KOPT-K1 (cell line): ENCODE results near the gene EVC.

Experiments
- H3K27ac ChIP-seq: fragments of 200-600 bp; sonication (generic); 2 replicates; pipeline ENCODE4 v1.5.1; 2016; ENCODE audit warnings: antibody characterized with exemption, mild to moderate bottlenecking, low read depth, low read length; ENCODE audit not compliant: poor library complexity, severe bottlenecking
- H3K36me3 ChIP-seq: fragments of 200-600 bp; sonication (generic); 2 replicates; pipeline ENCODE4 v1.5.1; 2017; ENCODE audit warnings: antibody characterized with exemption, mild to moderate bottlenecking, low read length, moderate library complexity; ENCODE audit not compliant: insufficient read depth
- H3K9me3 ChIP-seq: fragments of 200-600 bp; sonication (generic); 2 replicates; pipeline ENCODE4 v1.5.1; 2017; ENCODE audit warnings: antibody characterized with exemption, low read length, mild to moderate bottlenecking; ENCODE audit not compliant: insufficient read depth, poor library complexity, severe bottlenecking

The EVC gene

GRCh38 chr4:5754529-5754881 is 43.5 kb downstream of the EVC start:
- Histone ChIP-seq H3K36me3 (no peaks in the 10 kb centered on the region), H3K9me3 (no peaks in the 10 kb centered on the region), H3K27ac (no peak overlapping the region)

DNA sequence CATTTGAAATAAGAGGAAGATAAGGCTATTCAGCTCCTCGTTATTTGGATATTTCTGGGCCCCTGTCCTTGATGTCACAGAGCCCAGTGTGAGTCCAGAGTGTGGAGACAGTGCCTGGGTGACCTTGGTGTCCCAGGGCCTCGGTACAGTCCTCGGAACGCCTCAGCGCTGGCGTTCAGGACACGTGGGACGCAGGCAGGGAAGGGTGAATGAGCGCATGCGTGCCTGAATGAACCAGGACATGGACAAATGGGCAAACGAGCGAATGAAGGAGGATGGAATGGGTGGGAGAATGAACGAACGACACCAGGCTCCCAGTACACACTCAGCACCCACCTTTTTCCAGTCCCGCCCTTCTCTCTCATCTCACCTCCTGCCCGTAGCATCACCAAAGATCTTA is 44.2 kb downstream of the EVC start:
- Histone ChIP-seq H3K36me3 (no peaks in the 10 kb centered on the region), H3K9me3 (no peaks in the 10 kb centered on the region), H3K27ac (no peak overlapping the region)

- Histone ChIP-seq H3K9me3 (no peaks in the 10 kb centered on the region), H3K27ac (no peak overlapping the region), H3K36me3 (no peaks in the 10 kb centered on the region)
These were observed 44.7 kb downstream of the EVC start for GRCh38 chr4:5755679-5756078.

GRCh38 chr4:5756271-5756670 is 45.3 kb downstream of the EVC start:
- no peaks in the 10 kb centered on the region for H3K9me3 ChIP-seq
- no peaks in the 10 kb centered on the region for H3K36me3 ChIP-seq
- H3K27ac ChIP-seq: no peak overlapping the region

DNA sequence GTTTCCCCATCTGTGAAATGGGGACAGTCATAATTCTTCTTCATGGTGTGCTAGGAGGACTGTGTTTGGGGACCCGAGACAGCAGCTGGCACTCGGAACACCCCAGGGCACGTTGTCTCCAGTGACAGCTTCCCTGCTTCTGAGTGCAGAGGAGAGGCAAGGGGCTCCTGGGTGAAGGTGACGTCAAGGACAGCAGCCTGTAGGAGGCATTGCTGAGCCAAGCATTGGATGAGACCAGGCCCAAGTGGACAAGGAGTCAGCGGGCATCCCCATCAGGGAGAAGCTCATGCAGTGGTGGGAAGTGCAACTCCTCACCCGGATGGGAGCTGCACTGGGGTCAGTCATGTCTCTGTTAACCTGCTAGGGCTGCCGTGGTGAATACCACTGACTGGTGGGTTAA is 46.1 kb downstream of the EVC start:
- Histone ChIP-seq H3K36me3 (no peaks in the 10 kb centered on the region), H3K27ac (no peak overlapping the region), H3K9me3 (no peaks in the 10 kb centered on the region)

DNA sequence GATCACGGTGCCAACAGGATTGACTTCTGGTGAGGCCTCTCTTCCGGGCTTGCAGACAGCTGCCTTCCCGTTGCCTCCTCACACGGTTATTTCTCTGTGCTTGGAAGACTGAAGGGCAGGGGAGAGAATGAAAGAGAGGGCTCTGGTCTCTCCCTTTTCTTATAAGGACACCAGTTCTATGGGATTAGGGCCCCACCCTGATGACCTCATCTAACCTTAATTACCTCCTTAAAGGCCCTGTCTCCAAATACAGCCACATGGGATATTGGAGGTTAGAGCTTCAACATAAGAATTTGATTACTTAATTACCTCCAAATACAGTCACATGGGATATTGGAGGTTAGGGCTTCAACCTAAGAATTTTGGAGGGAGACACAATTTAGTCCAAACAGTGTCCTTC is 46.5 kb downstream of the EVC start:
- no peaks in the 10 kb centered on the region for H3K9me3 ChIP-seq
- no peaks in the 10 kb centered on the region for H3K36me3 ChIP-seq

GRCh38 chr4:5757954-5758353 is 47.0 kb downstream of the EVC start:
- no peaks in the 10 kb centered on the region for H3K9me3 ChIP-seq
- H3K27ac ChIP-seq: no peak overlapping the region
- H3K36me3 ChIP-seq: no peaks in the 10 kb centered on the region

More for the DNA sequence above, 46.5 kb downstream of the EVC start:
- H3K27ac ChIP-seq: no peak overlapping the region

GRCh38 chr4:5758741-5759140 is 47.7 kb downstream of the EVC start:
- Histone ChIP-seq H3K36me3 (no peaks in the 10 kb centered on the region), H3K27ac (no peak overlapping the region), H3K9me3 (no peaks in the 10 kb centered on the region)

- no peaks in the 10 kb centered on the region for H3K9me3 ChIP-seq
- H3K36me3 ChIP-seq: no peaks in the 10 kb centered on the region
- H3K27ac ChIP-seq: no peak overlapping the region
These were observed 48.5 kb downstream of the EVC start for GRCh38 chr4:5759236-5760075.

DNA sequence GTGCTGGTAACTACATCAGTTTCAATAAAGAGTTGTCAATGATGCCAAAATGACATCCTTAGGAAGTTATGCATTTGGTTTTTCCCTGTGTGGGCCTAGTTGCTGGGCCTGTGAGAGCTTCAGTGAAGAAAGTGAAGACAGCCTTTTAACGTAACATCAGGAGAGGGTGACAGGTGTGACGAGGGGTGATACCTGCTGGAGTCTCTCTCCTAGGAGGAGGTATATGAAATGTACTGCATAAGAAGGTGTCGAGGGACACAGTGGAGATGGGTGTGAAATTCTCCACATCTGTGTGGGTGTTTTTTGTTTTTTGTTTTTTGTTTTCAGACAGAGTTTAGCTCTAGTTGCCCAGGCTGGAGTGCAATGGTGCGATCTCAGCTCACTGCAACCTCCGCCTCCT is 49.2 kb downstream of the EVC start:
- no peaks in the 10 kb centered on the region for H3K9me3 ChIP-seq
- no peak overlapping the region for H3K27ac ChIP-seq
- no peaks in the 10 kb centered on the region for H3K36me3 ChIP-seq

DNA sequence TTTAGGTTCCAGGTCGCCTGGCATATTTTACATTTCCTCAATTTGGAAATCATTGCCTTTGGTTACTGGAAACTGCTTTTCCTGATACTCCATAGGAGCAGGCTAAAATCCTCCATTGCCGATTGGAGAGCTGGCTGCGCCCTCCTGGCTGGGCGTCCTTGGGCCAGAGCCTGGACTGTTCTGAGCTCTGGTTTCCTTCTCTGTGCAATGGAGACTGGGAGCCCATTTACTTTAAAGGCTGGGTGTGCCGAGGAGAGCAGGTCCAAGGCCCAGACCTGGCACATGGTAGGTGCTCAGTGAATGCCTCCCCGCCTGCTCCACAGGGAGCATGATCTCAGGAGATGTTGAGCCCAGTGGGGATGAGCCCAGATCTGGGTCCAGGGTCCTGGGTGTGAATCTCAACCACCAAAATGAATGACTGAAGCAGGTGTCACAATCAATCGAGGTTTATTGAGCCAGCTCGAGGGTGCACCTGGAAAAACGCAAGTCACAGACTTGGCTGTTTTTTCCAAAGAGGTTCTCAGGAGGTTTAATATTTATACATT is 50.0 kb downstream of the EVC start:
- Histone ChIP-seq H3K36me3 (no peaks in the 10 kb centered on the region), H3K27ac (no peak overlapping the region), H3K9me3 (no peaks in the 10 kb centered on the region)

GRCh38 chr4:5770051-5770450 is 59.0 kb downstream of the EVC start:
- Histone ChIP-seq H3K9me3 (peaks cover 14% of the 10 kb centered on the region), H3K36me3 (no peaks in the 10 kb centered on the region), H3K27ac (no peak overlapping the region)

DNA sequence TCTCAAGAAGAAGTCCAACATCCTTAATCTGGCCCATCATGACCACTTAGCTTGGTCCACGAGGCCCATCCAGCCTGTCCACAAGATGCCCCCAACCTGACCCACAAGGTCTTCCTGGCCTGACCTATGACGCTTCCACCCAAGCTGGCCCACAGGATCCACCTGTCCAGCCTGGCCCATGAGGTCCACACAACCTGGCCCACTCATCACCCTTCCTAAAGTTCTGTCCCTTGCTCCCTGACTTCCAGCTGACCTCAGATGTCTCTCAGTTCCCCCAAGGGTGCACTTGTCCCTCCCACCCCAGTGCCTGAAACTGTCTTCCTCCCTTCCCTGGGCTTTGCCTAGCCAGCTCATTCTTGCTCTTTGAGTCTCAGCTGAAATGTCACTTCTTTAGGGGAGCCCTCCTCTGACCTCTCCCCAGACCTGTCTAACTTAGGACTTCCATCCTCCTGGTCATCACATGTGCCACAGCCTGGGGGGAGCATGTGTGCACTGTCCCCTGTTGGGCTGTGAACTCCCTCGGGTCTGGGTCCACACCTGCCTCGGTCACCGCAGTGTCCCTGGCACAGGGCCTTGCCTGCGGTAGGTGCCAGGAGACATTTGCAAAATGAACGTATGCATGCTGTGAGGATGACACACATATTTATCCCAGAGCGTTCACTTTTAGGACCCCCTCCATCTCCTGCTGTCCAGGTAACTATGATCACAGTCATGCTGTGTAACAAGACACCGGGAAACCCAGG is 61.7 kb downstream of the EVC start:
- H3K36me3 ChIP-seq: no peaks in the 10 kb centered on the region
- H3K27ac ChIP-seq: no peak overlapping the region

GRCh38 chr4:5773271-5773555 is 62.2 kb downstream of the EVC start:
- Histone ChIP-seq H3K9me3 (peaks cover 26% of the 10 kb centered on the region), H3K36me3 (no peaks in the 10 kb centered on the region), H3K27ac (no peak overlapping the region)

More for the DNA sequence above, 61.7 kb downstream of the EVC start:
- H3K9me3 ChIP-seq: peaks cover 30% of the 10 kb centered on the region

DNA sequence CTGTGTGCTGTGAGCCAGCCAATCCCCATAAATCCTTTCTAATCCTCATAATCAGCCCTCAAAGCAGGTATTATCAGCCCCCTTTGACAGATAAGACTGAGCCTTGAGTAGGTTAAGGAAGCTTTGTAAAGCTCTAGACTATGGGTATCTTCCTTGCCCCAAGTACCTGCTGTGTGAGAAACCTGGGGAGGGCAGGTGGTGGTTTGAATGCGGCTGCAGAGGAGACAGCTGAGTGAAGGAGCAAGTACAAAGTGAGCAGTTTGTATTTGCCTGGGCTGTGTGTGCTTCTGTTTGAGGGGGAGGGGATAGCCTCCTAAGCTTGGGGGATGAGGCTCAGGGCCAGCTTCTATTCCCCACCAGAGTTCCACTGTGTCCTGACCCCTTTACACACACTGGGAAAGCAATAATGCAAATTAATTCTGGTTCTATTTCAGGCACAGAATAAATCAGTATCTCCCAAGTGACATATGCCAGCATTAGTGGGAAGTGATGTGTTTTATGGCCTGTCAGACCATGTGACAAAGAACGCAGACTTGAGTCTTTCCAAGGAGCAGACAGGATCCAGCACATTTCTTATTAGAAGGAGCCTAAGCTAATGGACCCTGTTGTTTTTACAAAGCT is 63.5 kb downstream of the EVC start:
- Histone ChIP-seq H3K9me3 (peaks cover 24% of the 10 kb centered on the region), H3K27ac (no peak overlapping the region), H3K36me3 (no peaks in the 10 kb centered on the region)
